Skin epidermis (tissue), 12 donors: Measurements from ENCODE around the gene FAIM.
"Not testable (repeated sequence)": the region's sequence is repeated elsewhere in the genome, so short reads cannot be mapped to it uniquely, and the experiment has no call there.

Experiments
- H3K27ac ChIP-seq, 21 experiments: fragments of 200-600 bp; sonication (generic) in 11 of 21; one replicate each; pipeline ENCODE4 v1.5.0; 2020; ENCODE audit warnings: mild to moderate bottlenecking in 3 of 21, inconsistent platforms in 2 of 21, moderate library complexity in 2 of 21
- H3K4me3 ChIP-seq, 7 experiments: fragments of 200-600 bp; sonication (generic) in 2 of 7; one replicate each; pipeline ENCODE4 v1.5.0; 2020; ENCODE audit warnings: inconsistent platforms in 2 of 7, mild to moderate bottlenecking in 2 of 7, moderate library complexity in 1 of 7

The FAIM gene

GRCh38 chr3:138673641-138674530, 65.3 kb downstream of the FAIM start:
- Histone ChIP-seq H3K4me3 (no peak overlapping the region), H3K27ac (no peak overlapping the region)

GRCh38 chr3:138675393-138675792, 66.8 kb downstream of the FAIM start:
- H3K4me3 ChIP-seq: no peak overlapping the region
- H3K27ac ChIP-seq: no peak overlapping the region

- Histone ChIP-seq H3K27ac (no peak overlapping the region), H3K4me3 (no peak overlapping the region)
These were observed 69.5 kb downstream of the FAIM start for GRCh38 chr3:138678086-138678485.

- no peak overlapping the region for H3K4me3 ChIP-seq
- H3K27ac ChIP-seq: no peak overlapping the region
These were observed 70.4 kb downstream of the FAIM start for GRCh38 chr3:138678874-138679392.

GRCh38 chr3:138680974-138681373, 72.4 kb downstream of the FAIM start:
- H3K4me3 ChIP-seq, H3K27ac ChIP-seq: not testable (repeated sequence)

GRCh38 chr3:138681463-138682220, 73.1 kb downstream of the FAIM start:
- no peak overlapping the region for H3K27ac ChIP-seq

GRCh38 chr3:138682648-138683047, 74.1 kb downstream of the FAIM start:
- Histone ChIP-seq H3K27ac (no peak overlapping the region), H3K4me3 (no peak overlapping the region)

More at GRCh38 chr3:138681463-138682220, 73.1 kb downstream of the FAIM start:
- H3K4me3 ChIP-seq: no peak overlapping the region
